Skeletal muscle satellite cell (primary cell): ENCODE results near the gene BSG.

Experiments used
- H3K27me3 ChIP-seq: 2 replicates; pipeline ENCODE4 v1.7.0; 2013; ENCODE audit warnings: low read length; ENCODE audit not compliant: control insufficient read depth, insufficient read depth
- H3K36me3 ChIP-seq: 2 replicates; pipeline ENCODE4 v1.7.0; 2013; ENCODE audit warnings: mild to moderate bottlenecking, control low read depth, low read length; ENCODE audit not compliant: insufficient read depth
- H3K4me1 ChIP-seq: 2 replicates; pipeline ENCODE4 v1.7.0; 2013; ENCODE audit warnings: low read length; ENCODE audit not compliant: control insufficient read depth, insufficient read depth
- H3K4me2 ChIP-seq: 2 replicates; pipeline ENCODE4 v1.7.0; 2013; ENCODE audit warnings: mild to moderate bottlenecking, low read length
- H3K4me3 ChIP-seq: 2 replicates; pipeline ENCODE4 v1.7.0; 2013; ENCODE audit warnings: low read length
- H3K9ac ChIP-seq: 2 replicates; pipeline ENCODE4 v1.7.0; 2013; ENCODE audit warnings: mild to moderate bottlenecking, low read depth, low read length, moderate library complexity
- H3K9me3 ChIP-seq: replicated peaks from 2 replicates; pipeline ENCODE4 v1.7.0; 2013; ENCODE audit warnings: mild to moderate bottlenecking, control low read depth, low read length

Gene BSG

GRCh38 chr19:566403-566802 lies 6.0 kb upstream of the BSG start:
- Histone ChIP-seq H3K27me3 (no peaks in the 10 kb centered on the region), H3K9ac (no peak overlapping the region), H3K4me1 (peaks cover 4% of the 10 kb centered on the region), H3K4me3 (no peak overlapping the region), H3K4me2 (no peak overlapping the region), H3K9me3 (no peaks in the 10 kb centered on the region), H3K36me3 (no peaks in the 10 kb centered on the region)

GRCh38 chr19:566844-567243 lies 5.6 kb upstream of the BSG start:
- H3K4me3 ChIP-seq = no peak overlapping the region

GRCh38 chr19:567296-567900 lies 5.0 kb upstream of the BSG start:
- no peaks in the 10 kb centered on the region for H3K36me3 ChIP-seq
- H3K4me1 ChIP-seq = peaks cover 8% of the 10 kb centered on the region
- no peak overlapping the region for H3K9ac ChIP-seq
- no peak overlapping the region for H3K4me2 ChIP-seq
- H3K27me3 ChIP-seq = no peaks in the 10 kb centered on the region
- H3K9me3 ChIP-seq = no peaks in the 10 kb centered on the region
- H3K4me3 ChIP-seq = no peak overlapping the region

More at GRCh38 chr19:566844-567243, 5.6 kb upstream of the BSG start:
- Histone ChIP-seq H3K4me1 (peaks cover 8% of the 10 kb centered on the region), H3K9ac (no peak overlapping the region), H3K9me3 (no peaks in the 10 kb centered on the region), H3K4me2 (no peak overlapping the region), H3K27me3 (no peaks in the 10 kb centered on the region), H3K36me3 (no peaks in the 10 kb centered on the region)

GRCh38 chr19:570251-570686 lies 2.1 kb upstream of the BSG start:
- Histone ChIP-seq H3K4me1 (peaks cover 22% of the 10 kb centered on the region), H3K36me3 (no peaks in the 10 kb centered on the region), H3K27me3 (no peaks in the 10 kb centered on the region), H3K4me3 (no peak overlapping the region), H3K9me3 (no peaks in the 10 kb centered on the region), H3K9ac (no peak overlapping the region), H3K4me2 (no peak overlapping the region)

- Histone ChIP-seq H3K27me3 (no peaks in the 10 kb centered on the region), H3K9me3 (no peaks in the 10 kb centered on the region), H3K4me3 (peak overlapping the region; percentile 90), H3K36me3 (no peaks in the 10 kb centered on the region), H3K4me1 (peaks cover 29% of the 10 kb centered on the region), H3K4me2 (peak overlapping the region; percentile 89), H3K9ac (peak overlapping the region; percentile 74)
These were observed 1.3 kb upstream of the BSG start for GRCh38 chr19:570937-571565.

GRCh38 chr19:571566-571974 lies 826 bp upstream of the BSG start:
- peak overlapping the region; percentile 74 for H3K9ac ChIP-seq
- peak overlapping the region; percentile 90 for H3K4me3 ChIP-seq
- peaks cover 34% of the 10 kb centered on the region for H3K4me1 ChIP-seq
- H3K9me3 ChIP-seq = no peaks in the 10 kb centered on the region
- H3K4me2 ChIP-seq = peak overlapping the region; percentile 89
- H3K27me3 ChIP-seq = no peaks in the 10 kb centered on the region
- no peaks in the 10 kb centered on the region for H3K36me3 ChIP-seq

GRCh38 chr19:572743-573518 lies 535 bp downstream of the BSG start:
- Histone ChIP-seq H3K36me3 (peaks cover 5% of the 10 kb centered on the region), H3K27me3 (no peaks in the 10 kb centered on the region)

GRCh38 chr19:573519-573825 lies 1.1 kb downstream of the BSG start:
- H3K4me1 ChIP-seq = peaks cover 43% of the 10 kb centered on the region
- no peaks in the 10 kb centered on the region for H3K9me3 ChIP-seq
- H3K4me3 ChIP-seq = peak overlapping the region; percentile 90
- H3K27me3 ChIP-seq = no peaks in the 10 kb centered on the region
- peak overlapping the region; percentile 100 for H3K4me2 ChIP-seq
- peaks cover 9% of the 10 kb centered on the region for H3K36me3 ChIP-seq
- peak overlapping the region; percentile 96 for H3K9ac ChIP-seq

More at GRCh38 chr19:572743-573518, 535 bp downstream of the BSG start:
- H3K9me3 ChIP-seq = no peaks in the 10 kb centered on the region
- peaks cover 43% of the 10 kb centered on the region for H3K4me1 ChIP-seq
- H3K9ac ChIP-seq = peak overlapping the region; percentile 96
- peak overlapping the region; percentile 100 for H3K4me2 ChIP-seq
- peak overlapping the region; percentile 90 for H3K4me3 ChIP-seq

- H3K27me3 ChIP-seq = no peaks in the 10 kb centered on the region
- no peaks in the 10 kb centered on the region for H3K9me3 ChIP-seq
- H3K9ac ChIP-seq = no peak overlapping the region
- H3K4me2 ChIP-seq = peak overlapping the region; percentile 85
- H3K4me1 ChIP-seq = peaks cover 43% of the 10 kb centered on the region
- H3K4me3 ChIP-seq = peak overlapping the region; percentile 58
- H3K36me3 ChIP-seq = peaks cover 9% of the 10 kb centered on the region
These were observed 2.5 kb downstream of the BSG start for GRCh38 chr19:574658-575526.

- peak overlapping the region; percentile 58 for H3K4me3 ChIP-seq
- H3K9me3 ChIP-seq = no peaks in the 10 kb centered on the region
- peaks cover 9% of the 10 kb centered on the region for H3K36me3 ChIP-seq
- peaks cover 43% of the 10 kb centered on the region for H3K4me1 ChIP-seq
- H3K27me3 ChIP-seq = no peaks in the 10 kb centered on the region
- peak overlapping the region; percentile 85 for H3K4me2 ChIP-seq
- H3K9ac ChIP-seq = peak overlapping the region; percentile 3
These were observed 3.4 kb downstream of the BSG start for GRCh38 chr19:575527-576506.
